HG03095 (cell line): ENCODE measurements around the gene FLT3LG.
"Not testable (repeated sequence)": the region's sequence is repeated elsewhere in the genome, so short reads cannot be mapped to it uniquely, and the experiment has no call there.

Source experiments
- ATAC-seq: cut with Tn5 transposase; IDR thresholded peaks from one replicate; pipeline ENCODE4 v1.9.1; 2021; ENCODE audit warnings: moderate library complexity; ENCODE audit not compliant: unreplicated experiment

Gene FLT3LG

DNA sequence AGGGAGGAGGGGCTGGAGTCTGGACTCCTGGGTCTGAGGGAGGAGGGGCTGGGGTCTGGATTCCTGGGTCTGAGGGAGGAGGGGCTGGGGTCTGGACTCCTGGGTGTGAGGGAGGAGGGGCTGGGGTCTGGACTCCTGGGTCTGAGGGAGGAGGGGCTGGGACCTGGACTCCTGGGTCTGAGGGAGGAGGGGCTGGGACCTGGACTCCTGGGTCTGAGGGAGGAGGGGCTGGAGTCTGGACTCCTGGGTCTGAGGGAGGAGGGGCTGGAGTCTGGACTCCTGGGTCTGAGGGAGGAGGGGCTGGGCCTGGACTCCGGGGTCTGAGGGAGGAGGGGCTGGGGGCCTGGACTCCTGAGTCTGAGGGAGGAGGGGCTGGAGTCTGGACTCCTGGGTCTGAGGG lies 12.9 kb upstream of the FLT3LG start:
- ATAC-seq = not testable (repeated sequence)

DNA sequence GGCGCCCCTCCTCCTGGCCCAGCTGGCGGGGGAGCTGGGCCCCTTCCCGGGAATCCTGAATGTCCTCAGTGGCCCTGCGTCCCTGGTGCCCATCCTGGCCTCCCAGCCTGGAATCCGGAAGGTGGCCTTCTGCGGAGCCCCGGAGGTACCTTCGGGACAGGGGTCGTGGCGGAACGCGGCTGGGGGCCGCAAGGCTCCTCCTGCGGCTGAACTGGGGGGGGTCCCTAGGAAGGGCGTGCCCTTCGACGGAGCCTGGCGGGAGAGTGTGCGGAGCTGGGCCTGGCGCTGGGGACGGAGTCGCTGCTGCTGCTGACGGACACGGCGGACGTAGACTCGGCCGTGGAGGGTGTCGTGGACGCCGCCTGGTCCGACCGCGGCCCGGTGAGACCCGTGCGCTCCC lies 12.4 kb upstream of the FLT3LG start:
- ATAC-seq = no peak

DNA sequence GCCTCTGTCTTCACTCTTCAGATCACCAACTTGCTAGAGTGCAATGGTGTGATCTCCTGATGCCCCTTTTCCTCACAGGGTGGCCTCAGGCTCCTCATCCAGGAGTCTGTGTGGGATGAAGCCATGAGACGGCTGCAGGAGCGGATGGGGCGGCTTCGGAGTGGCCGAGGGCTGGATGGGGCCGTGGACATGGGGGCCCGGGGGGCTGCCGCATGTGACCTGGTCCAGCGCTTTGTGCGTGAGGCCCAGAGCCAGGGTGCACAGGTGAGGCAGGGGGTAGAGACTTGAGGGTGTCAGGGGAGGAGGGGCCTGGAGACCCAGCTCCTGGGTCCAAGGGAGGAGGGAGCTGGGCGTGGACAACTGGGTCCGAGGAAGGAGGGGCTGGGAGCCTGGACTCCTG lies 11.5 kb upstream of the FLT3LG start:
- no peak for ATAC-seq

DNA sequence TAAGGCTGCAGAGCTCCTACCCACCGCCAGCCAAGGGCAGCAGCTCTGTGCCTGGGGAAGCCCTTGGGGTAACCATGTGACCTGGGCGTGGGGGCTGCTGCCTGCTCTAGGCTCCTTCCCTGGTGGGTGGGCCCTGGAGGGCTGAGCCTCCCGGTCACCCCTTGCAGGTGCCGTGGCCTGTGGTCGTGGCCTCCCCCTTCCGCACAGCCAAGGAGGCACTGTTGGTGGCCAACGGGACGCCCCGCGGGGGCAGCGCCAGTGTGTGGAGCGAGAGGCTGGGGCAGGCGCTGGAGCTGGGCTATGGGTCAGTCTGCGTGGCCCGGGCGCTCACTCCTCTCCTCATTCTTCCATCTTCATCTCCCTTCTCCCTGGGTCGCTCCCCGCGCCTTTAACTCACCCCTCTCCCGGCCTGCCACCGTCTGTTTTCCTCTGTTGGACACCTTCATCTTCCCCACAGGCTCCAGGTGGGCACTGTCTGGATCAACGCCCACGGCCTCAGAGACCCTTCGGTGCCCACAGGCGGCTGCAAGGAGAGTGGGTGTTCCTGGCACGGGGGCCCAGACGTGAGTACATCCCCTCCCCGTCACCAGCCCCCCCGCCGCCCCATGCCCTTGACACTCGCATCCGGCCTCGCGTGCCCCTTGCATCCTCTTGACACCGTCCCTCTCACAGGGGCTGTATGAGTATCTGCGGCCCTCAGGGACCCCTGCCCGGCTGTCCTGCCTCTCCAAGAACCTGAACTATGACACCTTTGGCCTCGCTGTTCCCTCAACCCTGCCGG lies 9.9 kb upstream of the FLT3LG start:
- ATAC-seq = no peak

DNA sequence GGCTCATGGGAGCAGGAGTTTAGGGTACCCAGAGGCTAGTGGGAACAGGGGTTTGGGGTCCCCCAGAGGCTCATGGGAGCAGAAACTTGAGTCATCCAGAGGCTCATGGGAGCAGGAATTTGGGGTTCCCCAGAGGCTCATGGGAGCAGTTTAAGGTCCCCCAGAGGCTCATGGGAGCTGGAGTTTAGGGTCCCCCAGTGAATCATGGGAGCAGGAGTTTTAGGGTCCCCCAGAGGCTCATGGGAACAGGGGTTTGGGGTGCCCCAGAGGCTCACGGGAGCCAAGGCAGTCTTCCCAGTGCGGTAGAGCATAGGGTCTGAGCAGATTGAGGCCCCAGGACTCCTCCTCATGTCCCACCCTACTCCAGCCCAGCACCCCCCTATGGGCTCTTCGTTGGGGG lies 8.6 kb upstream of the FLT3LG start:
- ATAC-seq = no peak

DNA sequence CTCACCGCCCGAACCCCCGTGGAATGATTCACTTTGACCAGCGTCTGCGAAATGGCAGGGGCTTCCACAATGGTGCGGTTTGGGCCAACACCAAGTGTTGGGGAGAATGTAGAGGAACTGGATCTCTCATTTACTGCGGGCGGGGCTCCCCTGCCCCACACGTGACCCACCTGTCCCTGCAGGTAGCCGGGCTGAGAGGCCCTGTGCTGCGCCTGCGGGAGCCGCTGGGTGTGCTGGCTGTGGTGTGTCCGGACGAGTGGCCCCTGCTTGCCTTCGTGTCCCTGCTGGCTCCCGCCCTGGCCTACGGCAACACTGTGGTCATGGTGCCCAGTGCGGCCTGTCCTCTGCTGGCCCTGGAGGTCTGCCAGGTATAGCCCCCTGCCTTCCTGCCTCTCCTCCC lies 5.8 kb upstream of the FLT3LG start:
- no peak for ATAC-seq

DNA sequence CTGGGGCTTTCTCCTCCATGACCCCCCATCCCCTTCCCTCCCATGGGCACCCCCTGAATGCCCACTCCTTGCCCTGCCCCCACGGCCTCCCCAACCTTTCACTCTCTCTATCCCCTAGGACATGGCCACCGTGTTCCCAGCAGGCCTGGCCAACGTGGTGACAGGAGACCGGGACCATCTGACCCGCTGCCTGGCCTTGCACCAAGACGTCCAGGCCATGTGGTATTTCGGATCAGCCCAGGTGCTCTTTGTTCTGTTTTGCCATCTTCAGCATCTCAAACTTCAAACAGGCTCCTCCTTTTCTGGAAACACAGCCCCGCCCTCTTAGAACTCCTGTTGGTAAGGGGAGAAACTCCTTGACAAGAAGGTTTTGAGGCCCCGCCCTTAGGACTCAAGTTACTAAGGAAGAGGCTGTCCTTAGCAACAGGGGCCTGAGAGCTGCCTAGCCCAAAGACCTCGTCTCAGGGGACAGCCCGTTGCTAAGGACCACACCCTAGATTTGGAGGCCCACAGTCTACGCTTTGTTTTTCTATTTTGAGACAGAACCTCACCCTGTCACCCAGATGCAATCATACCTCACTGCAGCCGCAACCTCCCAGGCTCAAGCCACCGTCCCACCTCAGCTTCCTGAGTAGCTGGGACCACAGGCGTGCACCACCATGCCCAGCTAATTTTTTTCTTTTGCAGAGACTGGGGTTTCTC lies 5.1 kb upstream of the FLT3LG start:
- ATAC-seq = peak; percentile 45

DNA sequence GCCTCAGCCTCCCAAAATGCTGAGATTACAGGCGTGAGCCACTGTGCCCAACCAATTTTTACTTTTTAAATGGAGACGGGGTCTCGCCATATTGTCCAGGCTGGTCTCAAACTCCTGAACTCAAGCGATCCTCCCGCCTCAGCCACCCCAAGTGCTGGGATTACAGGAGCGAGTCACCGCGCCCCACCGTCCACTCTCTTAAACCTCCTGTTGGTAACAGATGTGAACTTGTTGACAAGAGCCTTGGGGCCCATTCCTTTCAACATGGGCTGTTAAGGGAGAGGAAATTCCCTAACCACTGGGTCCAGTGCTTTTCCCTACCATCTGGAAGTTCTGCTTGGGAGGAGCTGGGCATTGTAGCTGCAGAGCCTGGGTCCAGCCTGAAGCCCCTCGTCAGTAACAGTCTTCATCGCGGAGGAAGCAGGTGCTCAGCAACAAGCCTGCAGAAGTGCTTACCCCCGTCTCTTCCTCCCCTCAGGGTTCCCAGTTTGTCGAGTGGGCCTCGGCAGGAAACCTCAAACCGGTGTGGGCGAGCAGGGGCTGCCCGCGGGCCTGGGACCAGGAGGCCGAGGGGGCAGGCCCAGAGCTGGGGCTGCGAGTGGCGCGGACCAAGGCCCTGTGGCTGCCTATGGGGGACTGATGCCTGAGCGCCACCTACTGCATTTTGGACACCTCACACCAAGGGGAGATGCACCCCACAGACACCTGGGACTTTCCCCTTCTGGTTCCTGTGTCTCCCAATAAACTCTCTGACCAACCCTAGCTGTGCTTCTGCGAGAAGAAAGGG lies 4.0 kb upstream of the FLT3LG start:
- ATAC-seq = no peak

DNA sequence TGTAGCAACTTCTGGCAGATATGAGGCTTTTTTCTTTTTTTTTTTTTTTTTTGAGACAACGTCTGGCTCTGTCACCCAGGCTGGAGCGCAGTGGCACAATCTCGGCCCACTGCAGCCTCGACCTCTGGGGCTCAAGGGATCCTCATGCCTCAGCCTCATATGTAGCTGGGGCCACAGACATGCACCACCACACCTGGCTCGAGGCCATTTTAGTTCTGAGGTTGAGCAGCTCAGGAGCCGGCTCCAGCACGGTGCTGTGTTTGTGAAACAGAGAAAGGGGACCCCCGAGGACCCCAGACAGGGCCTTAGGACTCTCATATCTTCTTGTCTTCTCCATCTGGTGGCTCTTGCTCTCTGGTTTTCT lies 3.4 kb upstream of the FLT3LG start:
- no peak for ATAC-seq

DNA sequence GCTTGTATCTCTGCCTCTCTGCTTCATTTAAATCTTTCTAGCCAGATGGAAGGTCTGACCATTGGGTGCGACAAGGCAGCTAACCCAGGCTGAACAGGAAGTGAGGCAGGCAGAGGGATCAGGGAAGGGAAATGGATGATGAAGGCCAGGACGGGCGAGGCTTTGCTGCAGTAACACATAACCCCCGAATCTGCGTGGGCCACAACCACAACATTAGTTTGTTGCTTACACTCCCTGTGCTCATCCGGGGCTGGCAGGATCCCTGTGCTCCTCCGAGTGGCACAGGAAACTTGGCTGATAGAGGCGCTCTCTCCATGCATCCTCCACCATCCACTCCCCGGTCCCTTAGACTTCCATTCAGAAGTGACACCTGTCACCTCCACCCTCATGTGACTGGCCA lies 1.1 kb upstream of the FLT3LG start:
- ATAC-seq = no peak

DNA sequence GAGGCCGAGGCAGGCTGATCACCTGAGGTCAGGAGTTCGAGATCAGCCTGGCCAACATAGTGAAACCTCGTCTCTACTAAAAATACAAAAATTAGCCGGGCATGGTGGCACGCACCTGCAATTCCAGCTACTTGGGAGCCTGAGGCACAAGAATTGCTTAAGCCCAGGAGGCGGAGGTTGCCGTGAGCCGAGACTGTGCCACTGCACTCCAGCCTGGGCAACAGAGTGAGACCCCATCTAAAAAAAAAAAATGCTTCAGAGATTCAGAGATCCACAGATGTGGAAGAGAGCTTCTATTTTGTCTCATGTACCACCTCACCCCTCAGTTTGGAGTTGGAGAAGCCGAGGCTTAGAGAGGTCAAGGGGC lies 531 bp upstream of the FLT3LG start:
- not testable (repeated sequence) for ATAC-seq

DNA sequence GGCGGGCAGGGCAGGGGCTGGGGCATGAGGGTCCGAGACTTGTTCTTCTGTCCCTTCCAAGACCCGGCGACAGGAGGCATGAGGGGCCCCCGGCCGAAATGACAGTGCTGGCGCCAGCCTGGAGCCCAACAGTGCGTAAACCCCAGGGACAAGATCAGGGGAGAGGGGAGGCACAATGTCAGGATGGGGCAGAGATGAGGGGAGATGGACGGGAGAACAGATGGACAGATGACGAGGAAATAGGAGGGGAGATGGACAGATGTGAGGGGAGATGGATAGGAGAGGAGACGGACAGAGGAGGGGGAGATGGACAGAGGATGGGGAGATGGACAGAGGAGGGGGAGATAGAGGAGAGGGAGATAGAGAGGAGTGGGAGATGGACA lies 518 bp downstream of the FLT3LG start:
- ATAC-seq = no peak

DNA sequence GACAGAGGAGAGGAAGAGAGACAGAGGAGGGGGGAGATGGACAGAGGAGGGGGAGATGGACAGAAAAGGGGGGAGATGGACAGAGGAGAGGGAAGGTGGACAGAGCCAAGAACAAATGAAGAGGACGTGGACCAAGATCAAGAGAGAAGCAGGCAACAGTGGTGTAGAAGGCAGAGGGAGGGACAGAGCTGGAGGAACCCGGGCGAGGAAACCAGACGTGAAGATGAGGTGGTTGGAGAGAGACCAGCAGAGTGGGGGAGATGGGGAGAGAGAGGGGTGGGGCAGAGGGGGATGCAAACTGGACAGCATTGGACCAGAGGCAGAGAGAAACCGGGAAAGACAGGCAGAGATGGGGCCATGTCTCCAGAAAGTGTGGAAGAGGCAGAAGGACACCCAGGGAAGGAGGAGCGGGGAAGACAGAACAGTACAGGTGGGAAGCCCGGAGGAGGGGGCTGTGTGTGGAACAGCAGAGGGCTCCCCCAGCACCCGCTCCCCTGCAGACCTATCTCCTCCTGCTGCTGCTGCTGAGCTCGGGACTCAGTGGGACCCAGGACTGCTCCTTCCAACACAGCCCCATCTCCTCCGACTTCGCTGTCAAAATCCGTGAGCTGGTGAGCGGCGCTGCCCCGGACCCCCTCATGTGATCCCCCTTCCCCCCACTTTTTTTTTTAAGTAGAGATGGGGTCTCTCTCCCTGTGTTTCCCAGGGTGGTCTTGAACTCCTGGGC lies 1.3 kb downstream of the FLT3LG start:
- ATAC-seq = no peak

DNA sequence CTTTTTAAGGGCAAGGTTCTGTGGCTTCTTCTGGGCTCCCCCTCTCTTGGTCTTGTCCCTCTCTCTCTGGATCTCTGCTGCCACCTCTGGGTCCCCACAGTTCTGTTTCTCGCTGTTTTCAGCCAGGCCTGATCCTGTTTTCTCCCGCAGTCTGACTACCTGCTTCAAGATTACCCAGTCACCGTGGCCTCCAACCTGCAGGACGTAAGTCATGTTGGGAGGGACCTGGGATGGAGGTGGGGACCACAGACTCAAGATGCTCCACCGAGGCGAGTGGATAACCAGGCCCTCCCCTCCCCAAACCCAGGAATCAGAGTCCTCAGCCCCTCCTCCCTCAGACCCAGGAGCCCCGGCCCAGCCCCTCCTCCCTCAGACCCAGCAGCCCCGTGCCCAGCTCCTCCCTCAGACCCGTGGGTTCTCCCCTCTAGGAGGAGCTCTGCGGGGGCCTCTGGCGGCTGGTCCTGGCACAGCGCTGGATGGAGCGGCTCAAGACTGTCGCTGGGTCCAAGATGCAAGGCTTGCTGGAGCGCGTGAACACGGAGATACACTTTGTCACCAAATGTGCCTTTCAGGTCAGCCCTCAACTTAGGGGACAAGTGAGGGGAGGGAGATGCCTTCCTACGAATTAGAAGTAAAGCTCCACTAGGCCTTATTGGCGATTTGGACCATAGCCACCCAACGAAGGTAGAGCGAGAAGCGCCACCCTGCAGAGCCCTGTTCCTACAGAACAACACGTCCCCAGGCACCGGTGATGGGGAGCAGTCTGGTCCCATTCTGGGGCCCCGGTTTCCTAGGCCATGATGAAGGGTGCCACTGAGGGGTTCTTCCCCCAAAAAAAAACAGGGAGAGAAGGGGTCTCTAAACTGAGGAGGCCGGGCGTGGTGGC lies 2.2 kb downstream of the FLT3LG start:
- no peak for ATAC-seq

DNA sequence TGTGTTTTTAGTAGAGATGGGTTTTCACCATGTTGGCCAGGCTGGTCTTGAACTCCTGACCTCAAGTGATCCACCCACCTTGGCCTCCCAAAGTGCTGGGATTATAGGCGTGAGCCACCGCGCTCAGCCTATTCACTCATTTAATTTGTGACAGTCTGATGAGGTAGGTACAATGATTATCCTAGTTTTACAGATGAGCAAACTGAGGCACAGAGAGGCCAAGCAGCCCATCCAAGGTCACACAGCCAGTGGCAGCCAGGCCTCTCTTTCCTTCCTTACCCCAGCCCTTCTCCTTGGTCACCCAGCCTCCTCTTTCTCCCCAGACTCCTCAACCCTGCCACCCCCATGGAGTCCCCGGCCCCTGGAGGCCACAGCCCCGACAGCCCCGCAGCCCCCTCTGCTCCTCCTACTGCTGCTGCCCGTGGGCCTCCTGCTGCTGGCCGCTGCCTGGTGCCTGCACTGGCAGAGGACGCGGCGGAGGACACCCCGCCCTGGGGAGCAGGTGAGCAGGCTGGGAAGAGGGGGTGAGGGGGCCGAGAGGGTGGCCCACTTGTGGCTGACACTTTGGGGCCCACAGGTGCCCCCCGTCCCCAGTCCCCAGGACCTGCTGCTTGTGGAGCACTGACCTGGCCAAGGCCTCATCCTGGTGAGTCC lies 6.1 kb downstream of the FLT3LG start:
- no peak for ATAC-seq

DNA sequence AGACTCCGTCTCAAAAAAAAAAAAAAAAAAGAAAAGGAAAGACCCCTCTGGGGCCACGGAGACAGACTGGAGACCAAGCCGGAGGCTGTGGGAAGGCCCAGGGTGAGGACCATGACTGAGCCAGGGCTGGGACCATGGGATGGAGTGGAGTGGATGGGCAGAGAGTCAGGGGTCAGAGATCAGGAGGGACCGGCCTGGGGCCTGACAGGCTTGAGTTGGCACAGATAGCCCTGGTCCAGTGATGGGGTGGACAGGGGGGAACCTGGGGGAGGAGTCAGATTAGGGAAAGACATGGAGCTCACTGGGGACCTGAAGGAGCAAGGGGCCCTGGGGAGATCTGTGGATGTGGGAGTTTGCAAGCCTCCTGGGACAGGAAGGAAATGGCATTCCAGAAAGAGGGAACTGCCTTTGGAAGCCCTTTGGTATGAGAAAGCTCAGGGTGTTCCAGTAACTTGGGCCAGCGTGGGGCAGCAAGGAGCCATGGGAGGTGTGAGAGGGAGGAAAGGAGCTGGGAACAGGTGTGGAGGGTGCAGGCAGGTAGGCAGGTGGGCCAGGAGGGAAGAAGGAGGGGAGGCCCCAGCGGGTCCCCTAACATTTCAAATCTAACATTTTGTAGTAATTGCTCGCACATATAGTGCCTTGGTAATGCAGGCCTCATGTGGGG lies 7.1 kb downstream of the FLT3LG start:
- ATAC-seq = no peak

DNA sequence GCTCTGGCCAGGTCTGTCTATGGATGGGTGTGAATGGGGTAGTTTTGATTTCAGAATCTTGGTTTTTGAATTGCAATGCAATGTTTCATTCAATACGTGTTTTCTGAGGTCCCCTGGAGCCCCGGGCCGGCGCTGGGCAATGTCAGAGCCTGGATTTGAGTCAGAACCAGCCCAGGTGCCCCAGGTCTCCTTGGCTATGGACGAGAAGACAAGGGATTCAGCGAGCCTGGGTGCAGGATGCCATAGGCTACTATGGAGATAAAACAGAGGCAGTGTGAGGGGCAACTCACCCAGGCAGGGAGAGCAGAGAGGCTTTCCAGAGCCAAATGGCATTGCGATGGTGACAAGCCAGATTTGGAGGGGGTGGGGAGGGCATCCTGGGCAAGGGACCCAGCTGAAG lies 12.2 kb downstream of the FLT3LG start:
- ATAC-seq = no peak

DNA sequence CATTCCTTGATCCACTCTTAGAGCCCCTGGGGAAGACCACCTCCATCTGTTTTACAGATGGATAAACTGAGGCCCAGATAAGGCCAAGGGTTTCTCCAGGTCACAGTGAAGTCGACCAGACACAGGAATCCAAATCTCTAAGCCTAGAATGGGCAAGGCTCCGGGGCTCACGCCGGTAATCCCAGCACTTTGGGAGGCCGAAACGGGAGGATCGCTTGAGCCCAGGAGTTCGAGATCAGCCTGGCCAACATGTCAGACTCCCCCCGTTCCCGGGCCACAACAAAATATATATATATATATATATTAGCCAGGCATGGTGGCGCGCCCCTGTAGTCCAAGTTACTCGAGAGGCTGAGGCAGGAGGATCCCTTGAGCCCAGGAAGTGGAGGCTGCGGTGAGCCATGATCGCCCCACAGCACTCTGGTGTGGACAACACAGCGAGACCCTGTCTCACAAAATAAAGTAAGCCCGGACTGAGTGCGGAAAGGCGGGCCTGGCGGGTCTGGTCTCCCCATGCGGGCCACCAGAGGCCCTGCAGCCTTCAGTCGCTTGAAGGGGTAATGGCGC lies 12.8 kb downstream of the FLT3LG start:
- ATAC-seq = no peak
